ENCODE data around the gene MTR. TPM values are rescaled to one million over a fixed set of nuclear protein-coding genes. Genes with fewer than 3 reads are reported as not detected.

The MTR gene
- total RNA-seq, 1 experiment from 2014 or later = 14.2 TPM

- no peak overlapping the region for H3K4me3 ChIP-seq (ENCODE audit: low read length)
- ChIA-PET POLR2A (ENCODE audit: unreplicated experiment) (no interaction called here), CTCF (no interaction called here)
- H3K4me2 ChIP-seq (ENCODE audit: low read length) = no peak overlapping the region
- H3K79me2 ChIP-seq (ENCODE audit: low read length) = no peaks in the 10 kb centered on the region
- no peaks in the 10 kb centered on the region for H3K9me3 ChIP-seq (ENCODE audit: low read length)
- no peak overlapping the region for H3K9ac ChIP-seq (ENCODE audit: low read length)
- H3K9me2 ChIP-seq (replicated peaks; ENCODE audit: low read length) = no peaks in the 10 kb centered on the region
- H3F3A ChIP-seq (ENCODE audit: low read length, unreplicated experiment) = no peaks in the 10 kb centered on the region
- TF ChIP-seq EZH2phosphoT487 (IDR thresholded peaks at IDR 0.05; ENCODE audit: borderline replicate concordance, low read length) = no peak
- TF ChIP-seq CTCF (conservative IDR thresholded peaks at IDR 0.05; ENCODE audit: low read depth, low read length) = no peak
- TF ChIP-seq EZH2 (IDR thresholded peaks at IDR 0.05; ENCODE audit: low read length, unreplicated experiment) = no peak
- no TSS peak for BruUV-seq (replicated peaks)
- H3K27ac ChIP-seq (ENCODE audit: low read length) = no peak overlapping the region
- H3K36me3 ChIP-seq (ENCODE audit: low read depth, low read length) = peaks cover 10% of the 10 kb centered on the region
- no peaks in the 10 kb centered on the region for H3K4me1 ChIP-seq (ENCODE audit: insufficient read depth, low read length)
- no peaks in the 10 kb centered on the region for H3K27me3 ChIP-seq (ENCODE audit: low read length)
- ATAC-seq = no peak
- H4K20me1 ChIP-seq (ENCODE audit: low read length) = no peaks in the 10 kb centered on the region
- no peak for DNase-seq
- no peak overlapping the region for H2AFZ ChIP-seq (ENCODE audit: low read length)
- intact Hi-C loops (cut with micrococcal nuclease) = no loop called here
These were observed 41.1 kb downstream of the MTR start for GRCh38 chr1:236836157-236836556.

- Histone ChIP-seq H3K27ac (ENCODE audit: low read length) (no peak overlapping the region), H3K9me3 (ENCODE audit: low read length) (no peaks in the 10 kb centered on the region), H3F3A (ENCODE audit: low read length, unreplicated experiment) (no peaks in the 10 kb centered on the region), H3K4me3 (ENCODE audit: low read length) (no peak overlapping the region), H2AFZ (ENCODE audit: low read length) (no peak overlapping the region), H3K36me3 (ENCODE audit: low read depth, low read length) (peaks cover 9% of the 10 kb centered on the region), H3K4me2 (ENCODE audit: low read length) (no peak overlapping the region), H3K4me1 (ENCODE audit: insufficient read depth, low read length) (no peaks in the 10 kb centered on the region), H3K9ac (ENCODE audit: low read length) (no peak overlapping the region), H3K79me2 (ENCODE audit: low read length) (no peaks in the 10 kb centered on the region), H3K9me2 (replicated peaks; ENCODE audit: low read length) (no peaks in the 10 kb centered on the region), H3K27me3 (ENCODE audit: low read length) (no peaks in the 10 kb centered on the region), H4K20me1 (ENCODE audit: low read length) (no peaks in the 10 kb centered on the region)
- intact Hi-C loops (cut with micrococcal nuclease) = no loop called here
- POLR2A ChIA-PET (ENCODE audit: unreplicated experiment) = no interaction called here
- CTCF ChIA-PET = no interaction called here
- BruUV-seq (replicated peaks) = no TSS peak
- TF ChIP-seq EZH2 (IDR thresholded peaks at IDR 0.05; ENCODE audit: low read length, unreplicated experiment) (no peak), EZH2phosphoT487 (IDR thresholded peaks at IDR 0.05; ENCODE audit: borderline replicate concordance, low read length) (no peak), CTCF (conservative IDR thresholded peaks at IDR 0.05; ENCODE audit: low read depth, low read length) (no peak)
- DNase-seq = no peak
- no peak for ATAC-seq
These were observed 42.0 kb downstream of the MTR start for GRCh38 chr1:236837115-236837514.

- Histone ChIP-seq H2AFZ (ENCODE audit: low read length) (no peak overlapping the region), H3K79me2 (ENCODE audit: low read length) (no peaks in the 10 kb centered on the region), H3K9ac (ENCODE audit: low read length) (no peak overlapping the region), H3K4me1 (ENCODE audit: insufficient read depth, low read length) (no peaks in the 10 kb centered on the region), H4K20me1 (ENCODE audit: low read length) (no peaks in the 10 kb centered on the region), H3K27me3 (ENCODE audit: low read length) (no peaks in the 10 kb centered on the region), H3K9me3 (ENCODE audit: low read length) (no peaks in the 10 kb centered on the region), H3K9me2 (replicated peaks; ENCODE audit: low read length) (no peaks in the 10 kb centered on the region), H3K4me3 (ENCODE audit: low read length) (no peak overlapping the region), H3F3A (ENCODE audit: low read length, unreplicated experiment) (no peaks in the 10 kb centered on the region), H3K27ac (ENCODE audit: low read length) (no peak overlapping the region), H3K4me2 (ENCODE audit: low read length) (no peak overlapping the region), H3K36me3 (ENCODE audit: low read depth, low read length) (peaks cover 9% of the 10 kb centered on the region)
- TF ChIP-seq EZH2 (IDR thresholded peaks at IDR 0.05; ENCODE audit: low read length, unreplicated experiment) (no peak), CTCF (conservative IDR thresholded peaks at IDR 0.05; ENCODE audit: low read depth, low read length) (no peak), EZH2phosphoT487 (IDR thresholded peaks at IDR 0.05; ENCODE audit: borderline replicate concordance, low read length) (no peak)
- BruUV-seq (replicated peaks) = no TSS peak
- DNase-seq (no peak), ATAC-seq (no peak)
- ChIA-PET CTCF (no interaction called here), POLR2A (ENCODE audit: unreplicated experiment) (no interaction called here)
- intact Hi-C loops (cut with micrococcal nuclease) = no loop called here
These were observed 42.8 kb downstream of the MTR start for GRCh38 chr1:236837897-236838296.
